ENCODE measurements around the gene WNT4.

WNT4 gene

DNA sequence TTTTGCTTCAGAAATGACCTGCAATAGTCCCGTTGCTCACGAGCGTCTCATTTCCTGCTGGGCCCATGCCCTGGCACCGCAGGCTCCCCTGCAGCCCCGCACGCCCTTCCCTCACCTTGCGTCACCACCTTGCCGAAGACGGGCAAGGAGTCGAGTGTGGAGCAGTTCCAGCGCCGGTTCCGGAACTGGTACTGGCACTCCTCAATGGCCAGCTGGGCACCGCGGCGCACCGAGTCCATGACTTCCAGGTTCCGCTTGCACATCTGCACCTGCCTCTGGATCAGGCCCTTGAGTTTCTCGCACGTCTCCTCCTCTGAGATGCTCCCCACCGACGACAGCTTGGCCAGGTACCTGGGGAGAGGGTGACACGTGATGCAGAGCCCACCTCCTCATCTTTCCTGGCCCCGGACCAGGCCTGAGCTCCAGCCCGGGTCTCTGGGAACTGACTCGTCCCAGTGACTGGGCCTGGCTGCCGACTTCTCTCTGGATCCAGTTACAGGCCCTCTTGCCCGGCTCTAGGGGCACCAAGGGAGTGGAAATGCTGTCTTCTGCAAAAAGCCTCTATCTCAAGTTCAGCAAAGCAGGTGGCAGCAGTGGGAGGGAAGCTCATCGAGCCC, 13.3 kb downstream of the WNT4 start:
- no peak for DNase-seq (ENCODE audit: low read depth)

GRCh38 chr1:22128392-22128791, 14.5 kb downstream of the WNT4 start:
- DNase-seq (ENCODE audit: low read depth) = no peak

DNA sequence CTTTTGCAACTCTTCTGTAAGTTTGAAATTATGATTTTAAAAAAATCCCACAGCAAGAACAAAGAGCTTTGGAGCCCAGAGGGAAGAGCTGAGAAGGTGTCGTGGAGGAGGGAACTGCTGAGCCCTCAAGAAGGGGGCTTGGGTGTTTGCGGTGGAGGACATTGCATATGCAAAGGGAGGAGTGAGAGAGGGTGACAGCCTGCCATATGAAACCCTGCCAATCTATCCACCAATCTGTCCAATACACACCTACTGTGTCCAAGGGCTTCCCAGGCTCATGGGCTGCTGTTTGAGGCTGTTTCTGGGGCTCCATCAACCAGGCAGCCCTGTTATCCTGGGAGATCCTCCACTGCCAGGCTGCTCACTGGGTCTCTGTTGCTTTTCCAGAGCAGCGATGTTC, 15.2 kb downstream of the WNT4 start:
- DNase-seq (ENCODE audit: low read depth) = no peak

DNA sequence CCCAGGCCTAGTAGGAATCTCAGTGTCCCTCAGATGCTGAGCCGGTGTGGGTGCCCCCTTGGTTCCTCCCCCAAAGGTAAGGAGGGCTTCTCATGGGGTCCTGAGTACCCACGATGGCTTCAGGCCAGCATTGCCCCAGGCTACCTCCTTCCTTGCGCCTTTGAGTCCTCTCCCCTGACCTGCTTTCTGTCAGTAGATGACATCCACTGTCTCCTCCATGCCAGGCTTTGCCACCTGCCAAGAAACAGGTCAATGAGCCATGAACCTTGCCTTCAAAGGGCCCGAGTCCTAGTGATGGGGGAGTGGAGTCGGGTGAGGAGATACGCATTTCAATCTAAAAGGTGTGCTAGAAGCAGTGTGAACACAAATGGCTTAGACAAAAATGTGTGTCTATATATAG, 15.6 kb downstream of the WNT4 start:
- DNase-seq (ENCODE audit: low read depth) = no peak

GRCh38 chr1:22126531-22126930, 16.4 kb downstream of the WNT4 start:
- no peak for DNase-seq (ENCODE audit: low read depth)

DNA sequence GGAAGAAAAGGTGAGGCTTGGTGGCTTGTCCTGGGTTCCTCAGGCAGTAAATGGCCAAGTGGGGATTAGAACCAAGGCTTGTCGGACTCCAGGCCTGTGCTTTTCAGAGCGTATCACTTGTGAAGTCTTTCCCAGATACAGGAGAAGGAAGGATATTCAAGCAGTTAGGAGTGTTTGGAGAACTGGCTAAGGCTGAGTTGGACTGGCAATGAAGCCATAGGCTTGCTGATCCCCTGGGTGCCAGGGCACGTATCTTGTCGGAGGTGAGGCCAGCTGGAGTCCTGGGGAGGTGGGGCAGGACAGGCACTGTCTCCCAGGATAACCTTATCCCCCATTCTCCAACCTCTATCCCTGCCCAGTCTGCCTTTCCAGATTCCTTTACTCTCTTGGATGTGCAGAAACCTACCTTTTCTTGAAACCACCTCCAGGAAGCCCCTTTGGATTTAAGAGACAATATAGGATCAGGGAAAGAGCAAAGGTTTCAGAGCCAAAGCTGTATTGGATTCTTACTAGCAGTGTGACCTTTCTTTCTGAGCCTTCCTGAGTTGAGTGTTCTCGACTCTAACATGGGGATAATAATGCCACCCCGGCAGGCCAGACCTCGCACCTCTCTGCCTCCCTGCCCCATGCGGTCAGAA, 18.2 kb downstream of the WNT4 start:
- no peak for DNase-seq (ENCODE audit: low read depth)

DNA sequence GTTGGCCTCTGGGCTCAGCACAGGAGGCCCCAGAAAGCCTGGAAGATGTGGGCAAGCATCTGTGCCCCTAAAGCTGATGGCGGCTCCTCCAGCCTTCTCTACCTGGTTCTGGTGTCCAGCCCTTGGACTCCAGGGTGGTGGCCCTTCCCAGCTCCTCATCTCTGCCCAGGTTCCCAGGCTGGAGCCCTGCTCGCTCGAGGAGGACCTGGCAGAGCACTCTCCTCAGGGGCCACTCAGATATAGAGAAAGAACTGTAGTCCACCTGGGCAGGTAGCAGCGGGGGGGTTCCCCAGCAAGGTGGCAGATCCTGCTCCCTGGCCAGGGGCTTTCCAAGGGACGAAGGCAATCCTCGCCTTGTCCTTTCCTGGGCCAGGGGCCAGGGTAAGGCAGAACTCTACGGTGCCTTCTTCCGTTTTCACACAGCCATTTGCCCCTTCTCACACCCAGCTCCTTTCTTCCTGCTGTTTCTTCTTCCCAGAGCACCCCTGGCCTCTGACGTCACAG, 18.9 kb downstream of the WNT4 start:
- no peak for DNase-seq (ENCODE audit: low read depth)

DNA sequence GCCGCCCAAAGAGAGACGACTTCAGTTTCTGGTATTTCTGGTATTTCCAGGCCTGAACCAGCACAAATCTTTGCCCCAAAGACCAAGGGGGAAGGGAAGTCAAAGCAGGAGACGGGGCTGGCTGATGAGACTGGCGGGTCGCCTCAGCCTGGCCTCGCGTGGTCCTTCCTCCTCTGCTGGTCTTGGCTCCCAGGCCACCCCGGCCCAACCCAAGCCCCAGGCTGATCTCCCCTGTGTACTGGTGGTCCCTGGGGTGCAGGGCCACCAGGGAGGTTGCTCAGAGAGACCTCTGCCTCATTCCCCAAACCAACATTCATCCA, 19.9 kb downstream of the WNT4 start:
- DNase-seq (ENCODE audit: low read depth) = no peak

GRCh38 chr1:22122273-22123070, 20.4 kb downstream of the WNT4 start:
- no peak for DNase-seq (ENCODE audit: low read depth)

- DNase-seq (ENCODE audit: low read depth) = no peak
Measured at GRCh38 chr1:22121421-22121911, 21.4 kb downstream of the WNT4 start.

DNA sequence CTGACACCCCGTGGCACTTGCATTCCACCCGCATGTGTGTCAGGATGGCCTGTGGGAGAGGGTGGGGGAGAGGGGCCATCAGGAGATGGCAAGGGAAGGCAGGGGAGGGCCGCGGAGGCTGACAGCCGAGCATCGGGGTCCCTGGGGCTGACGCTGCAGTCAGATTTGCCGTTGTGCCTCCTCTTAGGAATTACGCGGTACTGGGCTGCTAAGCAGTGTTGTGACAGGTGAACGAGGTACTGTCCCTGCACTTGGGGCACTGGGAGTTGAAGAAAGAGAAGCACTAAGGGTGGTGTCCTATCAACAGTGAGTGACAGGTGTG, 22.5 kb downstream of the WNT4 start:
- DNase-seq (ENCODE audit: low read depth) = no peak

DNA sequence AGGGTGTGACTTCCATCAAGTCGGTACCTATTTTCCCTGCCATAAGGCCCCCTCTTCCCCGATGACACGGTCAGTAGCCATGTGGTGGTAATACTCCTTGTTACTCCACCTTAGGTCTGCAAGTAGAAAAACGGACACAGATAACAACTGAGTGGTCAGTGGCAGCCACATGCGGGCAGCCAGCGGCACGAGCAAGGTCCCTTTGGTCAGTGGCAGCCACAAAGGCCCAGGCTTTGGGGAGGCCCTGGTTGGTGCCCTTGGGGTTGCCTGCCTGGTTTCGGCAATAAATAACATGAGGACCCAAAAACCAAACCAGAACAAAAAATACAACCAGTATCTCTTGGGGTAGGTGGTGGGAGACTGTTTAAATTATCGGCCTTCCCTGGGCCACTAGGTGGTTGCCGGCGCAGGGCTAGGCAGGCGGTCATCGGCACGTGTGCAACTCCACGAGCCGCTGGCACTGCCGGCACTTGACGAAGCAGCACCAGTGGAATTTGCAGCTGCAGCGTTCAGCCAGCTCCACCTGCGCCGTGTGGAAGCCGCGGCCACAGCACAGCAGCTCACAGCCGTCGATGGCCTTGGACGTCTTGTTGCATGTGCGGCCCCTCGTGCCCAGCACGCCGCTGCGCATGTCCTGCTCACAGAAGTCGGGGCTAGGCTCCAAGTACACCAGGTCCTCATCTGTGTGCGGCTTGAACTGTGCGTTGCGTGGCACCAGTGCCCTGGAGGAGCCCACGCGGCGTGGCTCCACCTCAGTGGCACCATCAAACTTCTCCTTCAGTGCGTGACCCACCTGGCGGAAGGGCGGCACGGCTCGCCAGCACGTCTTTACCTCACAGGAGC, 23.1 kb downstream of the WNT4 start:
- no peak for DNase-seq (ENCODE audit: low read depth)

DNA sequence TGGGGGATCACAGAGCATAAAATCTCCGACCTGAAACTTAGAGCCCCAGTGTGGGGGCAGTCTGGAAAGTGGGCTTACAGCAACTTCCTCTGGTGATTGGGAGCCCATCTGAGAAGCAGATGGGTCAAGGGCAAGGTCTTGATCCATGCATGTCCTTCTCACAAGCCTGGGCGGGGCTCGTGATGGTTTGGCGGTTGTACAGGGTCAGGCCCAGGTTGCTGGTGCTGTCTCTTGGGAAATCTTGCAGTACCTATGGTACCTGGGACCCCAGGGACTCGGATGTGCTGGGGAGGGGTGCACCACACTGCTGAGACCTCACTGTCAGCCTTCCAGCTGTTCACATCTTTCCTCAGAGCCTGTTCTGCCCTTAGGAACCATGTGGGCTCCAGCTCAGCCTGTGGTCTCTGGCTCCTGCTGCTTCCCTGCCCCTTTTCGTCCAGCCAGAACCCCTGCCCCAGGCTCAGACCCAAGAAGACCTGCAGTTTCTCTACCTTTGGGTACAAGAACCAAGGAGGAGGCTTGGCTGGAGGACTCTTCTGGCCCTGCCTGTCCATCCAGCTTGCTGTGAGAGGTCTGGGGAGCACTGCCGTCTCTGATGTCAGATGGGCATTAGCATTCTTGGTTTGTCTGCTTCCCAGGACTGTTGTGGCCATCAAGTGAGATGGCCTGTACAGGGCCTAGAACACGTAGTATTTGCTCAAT, 24.5 kb downstream of the WNT4 start:
- no peak for DNase-seq (ENCODE audit: low read depth)

DNA sequence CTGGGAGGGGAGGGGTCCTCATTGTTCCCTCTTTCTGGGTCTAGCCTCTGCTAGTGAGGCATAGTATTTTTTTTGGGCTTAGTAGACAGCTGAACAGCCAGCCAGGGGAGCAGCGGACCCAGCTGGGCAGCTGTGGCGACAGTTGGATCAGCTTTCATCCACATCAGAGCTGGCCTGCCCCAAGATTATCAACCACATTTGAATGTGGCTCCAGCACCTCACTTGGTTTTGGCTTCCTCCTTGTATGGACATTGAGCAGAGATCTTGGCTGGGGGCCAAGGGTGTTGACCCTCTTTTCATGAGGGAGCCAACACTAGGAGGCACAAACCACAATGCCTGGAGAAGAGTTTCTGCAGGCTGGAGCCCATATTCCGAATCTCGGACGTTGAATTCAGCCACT, 25.0 kb downstream of the WNT4 start:
- DNase-seq (ENCODE audit: low read depth) = no peak

- no peak for DNase-seq (ENCODE audit: low read depth)
Measured at GRCh38 chr1:22117238-22117637, 25.7 kb downstream of the WNT4 start.

GRCh38 chr1:22115286-22115685, 27.6 kb downstream of the WNT4 start:
- no peak for DNase-seq (ENCODE audit: low read depth)

DNA sequence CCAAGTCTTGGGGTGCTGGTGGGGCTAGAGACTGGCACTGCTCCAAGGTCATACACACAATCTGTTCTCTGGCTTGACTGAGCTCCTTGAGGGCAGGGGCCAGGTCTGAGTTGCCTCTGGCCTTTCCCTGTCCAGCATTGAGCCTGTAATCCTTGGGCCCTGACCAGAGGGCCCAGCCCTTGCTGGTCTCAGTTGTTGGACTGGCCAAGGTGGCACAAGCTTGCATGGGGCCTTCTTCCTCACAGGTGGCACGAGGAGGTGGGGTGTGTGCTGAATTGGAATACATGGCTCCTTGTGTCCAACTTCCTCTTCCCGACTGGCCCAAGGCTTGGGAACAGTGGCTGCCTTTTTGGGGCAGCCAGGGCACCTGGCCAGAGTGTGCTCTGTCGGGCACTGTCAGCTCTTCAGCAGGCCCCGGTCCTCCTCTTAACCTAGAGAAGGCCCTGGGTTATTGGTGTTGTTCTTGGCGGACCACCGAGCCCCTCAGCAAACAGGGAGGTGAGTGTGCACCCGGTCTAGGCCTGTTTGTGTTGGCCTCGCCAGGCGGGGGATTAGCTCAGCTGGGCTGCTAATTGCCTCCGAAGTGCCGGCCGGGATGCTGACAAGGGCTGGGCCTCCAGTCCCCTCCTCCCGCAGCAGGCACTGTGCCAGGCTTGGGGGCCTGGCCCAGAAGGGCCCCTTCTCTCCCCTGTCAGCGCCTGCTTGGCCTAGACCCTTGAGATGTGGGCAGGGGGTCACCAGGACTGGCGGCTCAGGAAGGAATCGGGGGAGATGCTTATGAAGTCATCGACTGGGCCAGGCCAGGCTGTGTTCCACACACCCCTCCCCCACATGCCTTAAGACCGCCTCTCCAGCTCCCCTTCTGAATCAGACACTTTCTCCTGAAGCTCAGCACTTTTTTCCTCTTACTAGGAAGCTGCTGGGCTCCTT, 28.5 kb downstream of the WNT4 start:
- DNase-seq (ENCODE audit: low read depth) = no peak

GRCh38 chr1:22112554-22112953, 30.3 kb downstream of the WNT4 start:
- DNase-seq (ENCODE audit: low read depth) = no peak

GRCh38 chr1:22111620-22112019, 31.3 kb downstream of the WNT4 start:
- DNase-seq (ENCODE audit: low read depth) = no peak

GRCh38 chr1:22111115-22111514, 31.8 kb downstream of the WNT4 start:
- DNase-seq (ENCODE audit: low read depth) = no peak

- DNase-seq (ENCODE audit: low read depth) = no peak
Measured at GRCh38 chr1:22110016-22110415, 32.9 kb downstream of the WNT4 start.

All from T follicular helper cell (primary cell).